Tibial nerve (tissue), 4 donors: ENCODE measurements around the gene DNPH1.

Experiments
- EP300 ChIP-seq, 2 donors: sonication (generic); formaldehyde crosslinking; IDR thresholded peaks; one replicate each; pipeline ENCODE4 v1.6.1; 2017; ENCODE audit warnings: antibody characterized with exemption in 2 of 2, mild to moderate bottlenecking in 1 of 2
- POLR2A ChIP-seq, 2 donors: fragments of 450-650 bp; IDR thresholded peaks; one replicate each; pipeline ENCODE4 v1.6.1; 2017; ENCODE audit warnings: antibody characterized with exemption in 2 of 2, mild to moderate bottlenecking in 2 of 2, moderate library complexity in 2 of 2
- TF ChIP-seq, protein P1 (sequence below), 5 experiments: fragments of 200-600 bp in 3 of 5; fragments of 450-650 bp in 2 of 5; sonication (generic) in 3 of 5; IDR thresholded peaks; one replicate each; pipeline ENCODE4 v1.5.1; 2016 to 2019; ENCODE audit warnings: antibody characterized with exemption in 5 of 5, mild to moderate bottlenecking in 3 of 5, moderate library complexity in 2 of 5

DNA sequence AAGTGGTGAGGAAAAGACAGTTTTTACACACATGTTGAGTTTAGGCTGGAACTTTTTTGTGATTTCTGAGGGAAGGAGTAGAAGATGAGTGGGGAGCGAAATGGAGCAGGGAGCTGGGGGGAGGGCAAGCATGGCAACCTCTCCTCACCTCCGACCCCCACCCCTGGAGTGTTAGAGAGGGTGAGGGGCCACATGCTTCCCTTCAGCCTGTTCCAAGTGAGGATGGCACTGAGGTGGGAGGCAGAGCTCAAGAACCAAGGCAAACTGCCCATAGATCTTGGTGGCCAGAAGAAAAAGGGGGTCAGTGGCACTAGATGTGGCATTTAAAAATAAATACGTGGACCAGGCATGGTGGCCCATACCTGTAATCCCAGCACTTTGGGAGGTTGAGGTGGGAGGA lies 18.8 kb upstream of the DNPH1 start:
- TF ChIP-seq, protein P1, sequence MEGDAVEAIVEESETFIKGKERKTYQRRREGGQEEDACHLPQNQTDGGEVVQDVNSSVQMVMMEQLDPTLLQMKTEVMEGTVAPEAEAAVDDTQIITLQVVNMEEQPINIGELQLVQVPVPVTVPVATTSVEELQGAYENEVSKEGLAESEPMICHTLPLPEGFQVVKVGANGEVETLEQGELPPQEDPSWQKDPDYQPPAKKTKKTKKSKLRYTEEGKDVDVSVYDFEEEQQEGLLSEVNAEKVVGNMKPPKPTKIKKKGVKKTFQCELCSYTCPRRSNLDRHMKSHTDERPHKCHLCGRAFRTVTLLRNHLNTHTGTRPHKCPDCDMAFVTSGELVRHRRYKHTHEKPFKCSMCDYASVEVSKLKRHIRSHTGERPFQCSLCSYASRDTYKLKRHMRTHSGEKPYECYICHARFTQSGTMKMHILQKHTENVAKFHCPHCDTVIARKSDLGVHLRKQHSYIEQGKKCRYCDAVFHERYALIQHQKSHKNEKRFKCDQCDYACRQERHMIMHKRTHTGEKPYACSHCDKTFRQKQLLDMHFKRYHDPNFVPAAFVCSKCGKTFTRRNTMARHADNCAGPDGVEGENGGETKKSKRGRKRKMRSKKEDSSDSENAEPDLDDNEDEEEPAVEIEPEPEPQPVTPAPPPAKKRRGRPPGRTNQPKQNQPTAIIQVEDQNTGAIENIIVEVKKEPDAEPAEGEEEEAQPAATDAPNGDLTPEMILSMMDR (IDR thresholded peaks at IDR 0.05): no peak
- no peak for TF ChIP-seq POLR2A (IDR thresholded peaks at IDR 0.05)
- TF ChIP-seq EP300 (IDR thresholded peaks at IDR 0.05): no peak
